Glomerular endothelial cell (primary cell): ENCODE measurements around the gene PTMA. TPM values are rescaled to one million over a fixed set of nuclear protein-coding genes. Genes with fewer than 3 reads are reported as not detected.
"Not testable (repeated sequence)": the region's sequence is repeated elsewhere in the genome, so short reads cannot be mapped to it uniquely, and the experiment has no call there.

Source experiments
- DNase-seq: peaks from one replicate; pipeline ENCODE4 v3.0.0-alpha.2; 2011; ENCODE audit warnings: low read depth, low spot score; ENCODE audit errors: extremely low read depth
- total RNA-seq: library from RNA; depleted of rRNA; stranded (reverse); fragments of >200 nt; gene quantifications from 2 replicates; pipeline ENCODE4 v1.2.3, GENCODE V29; 2015

The PTMA gene
- total RNA-seq, 1 donor from 2014 or later = 859 TPM

DNA sequence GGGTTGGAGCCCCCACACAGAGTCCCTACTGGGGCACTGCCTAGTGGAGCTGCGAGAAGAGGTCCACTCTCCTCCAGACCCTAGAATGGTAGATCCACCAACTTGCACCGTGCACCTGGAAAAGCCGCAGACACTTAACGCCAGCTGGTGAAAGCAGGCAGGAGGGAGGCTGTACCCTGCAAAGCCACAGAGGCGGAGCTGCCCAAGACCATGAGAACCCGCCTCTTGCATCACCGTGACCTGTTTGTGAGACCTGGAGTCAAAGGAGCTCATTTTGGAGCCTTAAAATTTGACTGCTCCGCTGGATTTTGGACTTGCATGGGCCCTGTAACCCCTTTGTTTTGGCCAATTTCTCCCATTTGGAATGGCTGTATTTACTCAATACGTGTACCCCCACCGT, 40.7 kb downstream of the PTMA start:
- not testable (repeated sequence) for DNase-seq

DNA sequence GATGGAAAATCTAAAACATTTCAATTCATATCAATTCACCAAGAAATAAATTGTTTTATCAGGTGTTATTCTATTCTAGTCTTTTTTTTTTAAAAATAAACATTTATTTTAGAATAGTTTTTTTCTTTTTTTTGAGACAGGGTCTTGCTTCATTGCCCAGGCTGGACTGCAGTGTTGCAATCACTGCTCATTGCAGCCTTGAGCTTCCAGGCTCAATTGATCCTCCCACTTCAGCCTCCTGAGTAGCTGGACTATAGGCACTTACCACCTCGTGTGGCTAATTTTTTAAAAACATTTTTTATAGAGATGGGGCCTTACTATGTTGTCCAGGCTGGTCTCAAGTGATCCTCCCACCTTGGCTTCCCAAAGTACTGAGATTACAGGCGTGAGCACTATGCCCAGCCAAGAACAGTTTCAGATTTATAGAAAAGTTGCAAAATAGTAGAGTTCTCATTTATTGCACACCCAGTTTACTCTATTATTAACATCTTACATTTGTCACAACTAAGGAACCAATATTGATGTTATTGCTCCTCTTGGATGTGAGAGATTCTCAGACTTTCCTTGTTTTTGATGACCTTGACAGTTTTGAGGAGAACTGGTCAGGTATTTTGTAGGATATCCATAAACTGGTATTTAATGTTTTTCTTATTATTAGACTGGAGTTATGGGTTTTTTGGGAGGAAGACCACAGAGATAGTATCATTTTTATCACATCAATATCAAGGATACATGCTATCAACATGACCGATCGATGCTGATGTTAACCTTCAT, 42.9 kb downstream of the PTMA start:
- no peak for DNase-seq

DNA sequence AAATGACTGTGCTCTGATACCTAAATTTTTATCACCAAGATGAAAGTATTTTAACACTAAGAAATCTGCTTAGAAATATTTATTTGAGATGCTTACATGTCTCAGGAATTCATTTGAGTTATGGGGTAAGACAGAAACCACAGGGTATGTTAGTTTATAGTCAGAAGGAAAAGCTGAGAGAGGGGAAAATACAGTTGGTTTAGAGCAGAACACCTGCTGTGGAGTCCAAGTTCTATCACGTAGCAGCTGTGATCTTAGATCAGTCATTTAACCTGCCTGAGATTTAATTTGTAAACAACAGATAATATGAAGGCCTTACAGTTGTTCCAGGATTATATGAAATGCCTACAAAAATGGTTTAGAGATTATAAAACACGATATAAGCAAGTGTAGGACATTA, 43.7 kb downstream of the PTMA start:
- no peak for DNase-seq

DNA sequence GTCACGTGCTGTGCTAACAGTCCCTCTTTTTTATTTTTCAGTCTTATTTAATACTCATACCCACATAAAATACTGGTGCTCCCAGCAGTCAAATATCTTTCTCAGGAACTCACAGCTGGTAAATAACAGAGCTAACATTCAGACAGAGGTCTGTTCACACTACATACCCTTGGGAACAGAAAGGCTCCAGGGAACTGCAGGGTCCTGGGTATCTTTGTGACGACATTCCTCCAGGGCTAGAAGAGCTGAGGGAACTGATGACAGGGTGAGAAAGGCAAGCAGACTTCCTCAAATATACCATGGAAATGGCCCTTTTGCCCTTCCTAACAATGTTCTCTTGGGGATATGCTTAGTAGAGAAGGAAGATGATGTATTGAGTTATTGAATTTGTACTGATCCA, 53.4 kb downstream of the PTMA start:
- DNase-seq = no peak

Other genes with a start within 250 kb of the PTMA start
- 110 and 224 TPM in 2 replicates for gene NCL, start 244.0 kb upstream of the PTMA start, total RNA-seq
- gene NMUR1, start 178.1 kb upstream of the PTMA start, total RNA-seq = not detected in 2 replicates
- gene TEX44, start 115.7 kb upstream of the PTMA start, total RNA-seq = not detected in 2 replicates
- 29.5 and 32.6 TPM in 2 replicates for gene PDE6D, start 72.8 kb downstream of the PTMA start, total RNA-seq
- 28.6 and 39.2 TPM in 2 replicates for gene COPS7B, start 77.9 kb downstream of the PTMA start, total RNA-seq
- gene NPPC, start 217.9 kb downstream of the PTMA start, total RNA-seq = 0.82 TPM in 1 of 2 replicates, not detected in the other